Endothelial cell of umbilical vein (primary cell): ENCODE results near the gene SLC43A1. TPM values are rescaled to one million over a fixed set of nuclear protein-coding genes. Genes with fewer than 3 reads are reported as not detected.

Experiments used
- BruUV-seq: library from RNA; stranded (reverse); fragments of 400-500 nt; replicated peaks from 2 replicates; lab custom pipeline; 2021; lab: Mats Ljungman, UMichigan
- CTCF ChIA-PET: fragments of 300-600, 350-600 bp; sonication (Branson Sonifier 250); formaldehyde crosslinking; loops from one replicate; lab custom pipeline; 2021; ENCODE audit warnings: antibody characterized with exemption, inconsistent platforms; lab: Charles Lee
- POLR2A ChIA-PET: fragments of 300-600, 350-600 bp; sonication (Branson Sonifier 250); formaldehyde crosslinking; loops from one replicate; lab custom pipeline; 2021; ENCODE audit warnings: antibody characterized with exemption, inconsistent platforms; lab: Charles Lee
- DNase-seq: peaks from one replicate; pipeline ENCODE4 v3.0.0-alpha.2; 2011; ENCODE audit warnings: low read depth, low spot score
- FAIRE-seq: peaks from 2 replicates; lab custom pipeline; 2011; peaks lifted over from hg19 to GRCh38; lab: Jason Lieb, UNC
- H2AFZ ChIP-seq: 2 replicates; pipeline ENCODE4 v1.6.0; 2012; ENCODE audit warnings: low read depth, low read length, control low read depth, inconsistent platforms
- H3K27ac ChIP-seq: 2 replicates; pipeline ENCODE4 v1.5.1; 2011; ENCODE audit warnings: low read depth, mild to moderate bottlenecking, control low read depth, low read length, moderate library complexity; ENCODE audit not compliant: insufficient read depth
- H3K27me3 ChIP-seq, 2 experiments: 2 replicates each; pipeline versions ENCODE4 v1.6.0 to v1.6.1; 2011; ENCODE audit warnings: low read length in 2 of 2, mixed read lengths in 1 of 2; ENCODE audit not compliant: control insufficient read depth in 2 of 2, insufficient read depth in 2 of 2
- H3K36me3 ChIP-seq, 2 experiments: 2 replicates in 1 of 2; 3 replicates in 1 of 2; pipeline ENCODE4 v1.5.1; 2011; ENCODE audit warnings: low read length in 2 of 2, mild to moderate bottlenecking in 1 of 2, moderate library complexity in 1 of 2; ENCODE audit not compliant: control insufficient read depth in 2 of 2, insufficient read depth in 2 of 2; ENCODE audit errors: extremely low read depth in 1 of 2
- H3K4me1 ChIP-seq: 3 replicates; pipeline ENCODE4 v1.5.1; 2011; ENCODE audit warnings: mild to moderate bottlenecking, low read length; ENCODE audit not compliant: control insufficient read depth, insufficient read depth; ENCODE audit errors: extremely low read depth
- H3K4me2 ChIP-seq: 2 replicates; pipeline ENCODE4 v1.6.1; 2011; ENCODE audit warnings: low read length, control low read depth, mixed read lengths; ENCODE audit not compliant: insufficient read depth
- H3K4me3 ChIP-seq, 3 experiments: fragments of 200-600 bp in 1 of 3; sonication (generic), shearing (Covaris generic) in 1 of 3; replicated peaks in 1 of 3; 2 replicates each; pipeline ENCODE4 v1.5.1; 2011 to 2016; ENCODE audit warnings: control low read depth in 3 of 3, low read length in 3 of 3, mild to moderate bottlenecking in 2 of 3, inconsistent platforms in 1 of 3, low read depth in 1 of 3, moderate library complexity in 1 of 3; ENCODE audit not compliant: insufficient read depth in 1 of 3
- H3K79me2 ChIP-seq: 2 replicates; pipeline ENCODE4 v1.6.0; 2012; ENCODE audit warnings: low read length, inconsistent platforms; ENCODE audit not compliant: control insufficient read depth, insufficient read depth
- H3K9ac ChIP-seq: replicated peaks from 2 replicates; pipeline ENCODE3; 2011; ENCODE audit warnings: low read length, control low read depth; ENCODE audit not compliant: insufficient read depth; ENCODE audit errors: extremely low read depth
- H3K9me1 ChIP-seq: replicated peaks from 3 replicates; pipeline ENCODE4 v1.6.0; 2011; ENCODE audit warnings: mild to moderate bottlenecking, low read length; ENCODE audit not compliant: control insufficient read depth, insufficient read depth; ENCODE audit errors: extremely low read depth
- H3K9me3 ChIP-seq: replicated peaks from 2 replicates; pipeline ENCODE4 v1.5.1; 2012; ENCODE audit warnings: low read length, inconsistent platforms; ENCODE audit not compliant: control insufficient read depth, insufficient read depth
- H4K20me1 ChIP-seq: replicated peaks from 2 replicates; pipeline ENCODE3; 2011; ENCODE audit warnings: mild to moderate bottlenecking, low read length; ENCODE audit not compliant: control insufficient read depth, insufficient read depth; ENCODE audit errors: extremely low read depth
- EZH2 ChIP-seq: IDR thresholded peaks from 2 replicates; pipeline ENCODE4 v1.6.1; 2012; ENCODE audit warnings: borderline replicate concordance, low read depth, mild to moderate bottlenecking, moderate library complexity, low read length, inconsistent platforms; ENCODE audit not compliant: severe bottlenecking
- FOS ChIP-seq: IDR thresholded peaks from 2 replicates; pipeline ENCODE4 v1.6.1; 2011; ENCODE audit warnings: mild to moderate bottlenecking, low read length, moderate library complexity, borderline replicate concordance; ENCODE audit not compliant: insufficient read depth
- GATA2 ChIP-seq: IDR thresholded peaks from 2 replicates; pipeline ENCODE4 v1.7.0; 2011; ENCODE audit warnings: low read depth, mild to moderate bottlenecking, moderate library complexity, mixed read lengths, low read length; ENCODE audit not compliant: insufficient read length, insufficient read depth
- POLR2A ChIP-seq: IDR thresholded peaks from 2 replicates; pipeline ENCODE4 v1.6.1; 2012; ENCODE audit warnings: low read depth, mild to moderate bottlenecking, control low read depth, low read length
- POLR2AphosphoS5 ChIP-seq: IDR thresholded peaks from 2 replicates; pipeline ENCODE4 v1.6.1; 2012; ENCODE audit warnings: low read depth, mild to moderate bottlenecking, control low read depth, low read length, moderate library complexity; ENCODE audit not compliant: insufficient read depth
- dilution Hi-C: fragments of 300-500 bp; cut with MboI; formaldehyde crosslinking; loops from one replicate; pipeline ENCODE4 v1.15.0; 2019; ENCODE audit warnings: low sequenced_read_pairs; ENCODE audit not compliant: extremely low pct_ligation_motif_present
- intact Hi-C: fragments of 100-400 bp; cut with micrococcal nuclease; formaldehyde crosslinking; loops from one replicate; pipeline ENCODE4 v1.10.0; 2022
- polyA plus RNA-seq, 4 experiments: library from polyadenylated mRNA; depleted of rRNA in 3 of 4; stranded (reverse) in 3 of 4; unstranded in 1 of 4; fragments of >200 nt; gene quantifications; 2 replicates each; pipeline versions ENCODE4 v1.2.1 to v1.2.3, GENCODE V29; 2011 to 2012; ENCODE audit warnings: missing spikeins in 1 of 4
- total RNA-seq: library from RNA; stranded (reverse); gene quantifications from 2 replicates; pipeline ENCODE4 v1.2.3, GENCODE V29; 2021
- TF ChIP-seq, protein P1 (sequence below), 2 donors: IDR thresholded peaks; 1 replicate in 1 of 2; 2 replicates in 1 of 2; pipeline ENCODE4 v1.5.1; 2011; ENCODE audit warnings: low read length in 2 of 2, mild to moderate bottlenecking in 2 of 2, moderate library complexity in 2 of 2, control low read depth in 1 of 2, inconsistent platforms in 1 of 2, low read depth in 1 of 2; ENCODE audit not compliant: insufficient read depth in 1 of 2; ENCODE audit errors: extremely low read depth in 1 of 2
- TF ChIP-seq, protein P2 (sequence below): IDR thresholded peaks from 2 replicates; pipeline ENCODE4 v1.6.1; 2011; ENCODE audit not compliant: insufficient read depth, insufficient read length

The SLC43A1 gene
- total and polyA plus RNA-seq, 2 donors (not counting 3 experiments of a cell fraction or from before 2014, with no cell fraction given) = 13.7 to 19.5 TPM

DNA sequence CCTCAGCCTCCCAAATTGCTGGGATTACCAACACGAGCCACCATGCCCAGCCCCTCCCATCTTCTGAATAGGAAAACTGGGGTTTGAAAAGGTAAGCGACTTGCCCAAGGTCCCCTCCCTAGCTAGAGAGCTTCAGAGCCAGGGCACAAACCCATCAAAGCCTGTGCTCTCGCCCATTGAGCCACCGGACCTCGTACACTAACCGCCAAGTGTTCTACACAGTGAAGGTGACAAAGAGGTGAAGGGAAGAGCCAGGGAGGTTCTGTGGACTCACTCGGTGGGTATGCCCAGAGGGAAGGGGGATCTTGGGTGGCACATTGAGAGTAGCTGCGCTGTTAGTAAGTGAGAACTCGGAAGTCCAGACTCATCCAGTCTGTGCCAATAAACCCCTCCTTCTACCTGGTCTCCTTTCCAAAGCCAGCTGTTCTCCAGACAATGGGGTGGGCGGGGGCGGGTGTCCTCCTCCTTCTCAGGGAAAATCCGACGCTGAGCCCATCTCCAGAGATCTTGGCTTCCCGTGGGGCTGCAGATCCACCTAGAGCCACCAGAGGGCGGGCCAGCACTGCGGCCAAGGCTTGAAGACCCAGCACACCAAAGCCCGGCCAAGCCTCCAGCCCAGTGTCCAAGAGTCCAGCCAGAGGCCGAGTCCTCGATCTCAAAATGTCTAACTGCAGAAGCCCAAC, 58.4 kb downstream of the SLC43A1 start:
- no peaks in the 10 kb centered on the region for H3K36me3 ChIP-seq
- H3K9me1 ChIP-seq = no peaks in the 10 kb centered on the region
- no peak overlapping the region for H3K4me3 ChIP-seq
- TF ChIP-seq, protein P1, sequence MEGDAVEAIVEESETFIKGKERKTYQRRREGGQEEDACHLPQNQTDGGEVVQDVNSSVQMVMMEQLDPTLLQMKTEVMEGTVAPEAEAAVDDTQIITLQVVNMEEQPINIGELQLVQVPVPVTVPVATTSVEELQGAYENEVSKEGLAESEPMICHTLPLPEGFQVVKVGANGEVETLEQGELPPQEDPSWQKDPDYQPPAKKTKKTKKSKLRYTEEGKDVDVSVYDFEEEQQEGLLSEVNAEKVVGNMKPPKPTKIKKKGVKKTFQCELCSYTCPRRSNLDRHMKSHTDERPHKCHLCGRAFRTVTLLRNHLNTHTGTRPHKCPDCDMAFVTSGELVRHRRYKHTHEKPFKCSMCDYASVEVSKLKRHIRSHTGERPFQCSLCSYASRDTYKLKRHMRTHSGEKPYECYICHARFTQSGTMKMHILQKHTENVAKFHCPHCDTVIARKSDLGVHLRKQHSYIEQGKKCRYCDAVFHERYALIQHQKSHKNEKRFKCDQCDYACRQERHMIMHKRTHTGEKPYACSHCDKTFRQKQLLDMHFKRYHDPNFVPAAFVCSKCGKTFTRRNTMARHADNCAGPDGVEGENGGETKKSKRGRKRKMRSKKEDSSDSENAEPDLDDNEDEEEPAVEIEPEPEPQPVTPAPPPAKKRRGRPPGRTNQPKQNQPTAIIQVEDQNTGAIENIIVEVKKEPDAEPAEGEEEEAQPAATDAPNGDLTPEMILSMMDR (IDR thresholded peaks at IDR 0.05; ENCODE audit: extremely low read depth in 1 of 2, insufficient read depth in 1 of 2, low read depth in 1 of 2, low read length in 2 of 2) = peak; percentile 92 to 99
- TF ChIP-seq FOS = no peak
- no peaks in the 10 kb centered on the region for H4K20me1 ChIP-seq
- BruUV-seq = no TSS peak
- DNase-seq = peak; percentile 79
- no peaks in the 10 kb centered on the region for H3K79me2 ChIP-seq
- no peak overlapping the region for H3K4me2 ChIP-seq
- POLR2A ChIA-PET = no interaction called here
- FAIRE-seq = peak; percentile 96
- dilution Hi-C loops (no loop called here), intact Hi-C loops (loop anchor here (1.0 to 5.0 kb wide), 10 partner anchors 23 to 1056 kb away; no protein-coding TSS in a partner anchor)
- no peak overlapping the region for H3K9ac ChIP-seq
- peaks cover 14% of the 10 kb centered on the region for H3K4me1 ChIP-seq
- CTCF ChIA-PET = interaction anchor here (0.6 to 5.6 kb wide), 31 partner anchors 8 to 1067 kb away, joined by 3 to 152 read pairs (median 11); partner anchors contain the start of genes SLC43A1, SLC43A3, SSRP1 and TIMM10
- no peak overlapping the region for H3K27ac ChIP-seq
- H3K9me3 ChIP-seq = no peaks in the 10 kb centered on the region
- H3K27me3 ChIP-seq = peaks cover 29 to 39% of the 10 kb centered on the region in 2 experiments
- H2AFZ ChIP-seq = no peak overlapping the region

DNA sequence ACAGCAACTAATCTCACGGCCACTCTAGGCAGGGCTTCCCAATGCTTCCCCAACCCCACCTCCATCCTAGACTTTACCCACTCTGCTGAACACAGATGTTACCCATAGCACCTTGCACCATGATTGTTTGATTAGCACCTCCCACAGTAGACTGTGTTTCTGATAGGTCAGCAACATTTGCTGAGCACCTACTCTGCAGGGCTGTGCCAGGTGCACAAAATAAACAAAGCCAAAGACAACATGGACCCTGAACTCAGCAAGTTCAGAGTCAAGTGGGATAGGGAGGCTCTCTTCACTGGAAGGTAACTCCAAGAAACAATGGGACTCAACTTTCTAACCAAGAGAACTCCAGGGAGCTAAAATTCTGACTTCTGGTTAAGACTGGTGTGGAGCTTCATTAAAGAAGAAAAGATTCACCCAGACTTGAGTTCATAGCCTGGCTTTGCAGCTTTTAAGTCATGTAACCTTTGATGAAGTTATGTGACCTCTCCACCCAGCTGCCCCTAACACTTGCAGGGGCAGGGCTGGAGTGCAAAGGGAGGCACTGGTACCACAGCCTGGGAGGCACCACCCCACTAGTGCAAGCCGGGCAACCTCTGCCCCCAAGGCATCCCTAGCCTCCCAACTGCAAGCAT, 61.8 kb downstream of the SLC43A1 start:
- ChIA-PET CTCF (interaction anchor here (0.8 kb wide), 2 partner anchors 12 to 74 kb away, joined by 3 to 4 read pairs; no protein-coding TSS in a partner anchor), POLR2A (no interaction called here)
- no TSS peak for BruUV-seq
- FAIRE-seq (no peak), DNase-seq (no peak)
- Histone ChIP-seq H3K27ac (no peak overlapping the region), H3K27me3 (peaks cover 6 to 27% of the 10 kb centered on the region in 2 experiments), H3K4me3 (no peak overlapping the region), H3K9me3 (no peaks in the 10 kb centered on the region), H3K9ac (no peak overlapping the region), H2AFZ (no peak overlapping the region), H3K4me2 (no peak overlapping the region), H3K4me1 (peaks cover 2% of the 10 kb centered on the region), H3K9me1 (no peaks in the 10 kb centered on the region), H4K20me1 (no peaks in the 10 kb centered on the region), H3K79me2 (no peaks in the 10 kb centered on the region), H3K36me3 (no peaks in the 10 kb centered on the region)
- dilution Hi-C loops = no loop called here
- TF ChIP-seq FOS = no peak
- no peak for TF ChIP-seq POLR2AphosphoS5
- no peak for TF ChIP-seq GATA2
- TF ChIP-seq, protein P1 (IDR thresholded peaks at IDR 0.05; ENCODE audit: extremely low read depth in 1 of 2, insufficient read depth in 1 of 2, low read depth in 1 of 2, low read length in 2 of 2) = no peak
- TF ChIP-seq, protein P2, sequence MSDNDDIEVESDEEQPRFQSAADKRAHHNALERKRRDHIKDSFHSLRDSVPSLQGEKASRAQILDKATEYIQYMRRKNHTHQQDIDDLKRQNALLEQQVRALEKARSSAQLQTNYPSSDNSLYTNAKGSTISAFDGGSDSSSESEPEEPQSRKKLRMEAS = no peak
- no peak for TF ChIP-seq POLR2A
- no peak for TF ChIP-seq EZH2
- intact Hi-C loops = no loop called here
